Neutrophil (primary cell): ENCODE data around the gene PAAF1.

Experiments used
- H3K27ac ChIP-seq: fragments of 200-600 bp; sonication (generic); 2 replicates; pipeline ENCODE4 v1.5.1; 2016; ENCODE audit warnings: mild to moderate bottlenecking, moderate library complexity
- H3K27me3 ChIP-seq: fragments of 200-600 bp; sonication (generic); 2 replicates; pipeline ENCODE4 v1.6.0; 2016; ENCODE audit warnings: mild to moderate bottlenecking
- H3K36me3 ChIP-seq: fragments of 200-600 bp; sonication (generic); 2 replicates; pipeline ENCODE4 v1.5.1; 2017
- H3K4me1 ChIP-seq, 2 experiments: fragments of 200-600 bp in 1 of 2; sonication (generic) in 1 of 2; 1 replicate in 1 of 2; 2 replicates in 1 of 2; pipeline versions ENCODE4 v1.5.1 to v1.6.1; 2013 to 2016; ENCODE audit warnings: low read depth in 1 of 2, low read length in 1 of 2, mild to moderate bottlenecking in 1 of 2, moderate library complexity in 1 of 2; ENCODE audit not compliant: control insufficient read depth in 1 of 2, insufficient read depth in 1 of 2
- H3K4me3 ChIP-seq, 2 experiments: fragments of 200-600 bp in 1 of 2; sonication (generic) in 1 of 2; 1 replicate in 1 of 2; 2 replicates in 1 of 2; pipeline ENCODE4 v1.5.1; 2013 to 2016; ENCODE audit warnings: low read depth in 1 of 2, low read length in 1 of 2, mild to moderate bottlenecking in 1 of 2, moderate library complexity in 1 of 2
- H3K9me3 ChIP-seq: fragments of 200-600 bp; sonication (generic); 2 replicates; pipeline ENCODE4 v1.5.1; 2016
- CTCF ChIP-seq: fragments of 200-600 bp; sonication (generic); IDR thresholded peaks from 2 replicates; pipeline ENCODE4 v1.5.1; 2016; ENCODE audit warnings: antibody characterized with exemption

The PAAF1 gene

GRCh38 chr11:73883856-73884255 is 7.1 kb downstream of the PAAF1 start:
- no peak overlapping the region for H3K4me3 ChIP-seq
- H3K36me3 ChIP-seq = peaks cover 14% of the 10 kb centered on the region
- H3K9me3 ChIP-seq = no peaks in the 10 kb centered on the region
- no peaks in the 10 kb centered on the region for H3K4me1 ChIP-seq
- TF ChIP-seq CTCF = no peak
- no peak overlapping the region for H3K27ac ChIP-seq
- no peaks in the 10 kb centered on the region for H3K27me3 ChIP-seq

GRCh38 chr11:73888244-73888643 is 11.4 kb downstream of the PAAF1 start:
- Histone ChIP-seq H3K4me3 (no peak overlapping the region), H3K4me1 (no peaks in the 10 kb centered on the region), H3K36me3 (peaks cover 48% of the 10 kb centered on the region), H3K9me3 (no peaks in the 10 kb centered on the region), H3K27me3 (no peaks in the 10 kb centered on the region), H3K27ac (no peak overlapping the region)
- no peak for TF ChIP-seq CTCF

GRCh38 chr11:73889019-73889418 is 12.2 kb downstream of the PAAF1 start:
- no peaks in the 10 kb centered on the region for H3K9me3 ChIP-seq
- H3K36me3 ChIP-seq = peaks cover 44% of the 10 kb centered on the region
- H3K4me3 ChIP-seq = no peak overlapping the region

GRCh38 chr11:73889536-73889935 is 12.7 kb downstream of the PAAF1 start:
- no peak for TF ChIP-seq CTCF
- Histone ChIP-seq H3K36me3 (peaks cover 44% of the 10 kb centered on the region), H3K27me3 (no peaks in the 10 kb centered on the region)

More at GRCh38 chr11:73889019-73889418, 12.2 kb downstream of the PAAF1 start:
- no peaks in the 10 kb centered on the region for H3K4me1 ChIP-seq
- no peaks in the 10 kb centered on the region for H3K27me3 ChIP-seq
- no peak for TF ChIP-seq CTCF
- no peak overlapping the region for H3K27ac ChIP-seq

GRCh38 chr11:73893041-73893440 is 16.2 kb downstream of the PAAF1 start:
- no peak for TF ChIP-seq CTCF
- Histone ChIP-seq H3K9me3 (no peaks in the 10 kb centered on the region), H3K36me3 (peaks cover 39% of the 10 kb centered on the region), H3K27me3 (no peaks in the 10 kb centered on the region), H3K4me3 (no peak overlapping the region), H3K27ac (no peak overlapping the region), H3K4me1 (no peaks in the 10 kb centered on the region)

More at GRCh38 chr11:73889536-73889935, 12.7 kb downstream of the PAAF1 start:
- no peaks in the 10 kb centered on the region for H3K4me1 ChIP-seq
- H3K9me3 ChIP-seq = no peaks in the 10 kb centered on the region
- no peak overlapping the region for H3K27ac ChIP-seq
- no peak overlapping the region for H3K4me3 ChIP-seq
